ENCODE measurements around the gene IFI16. TPM values are rescaled to one million over a fixed set of nuclear protein-coding genes. Genes with fewer than 3 reads are reported as not detected.

The IFI16 gene
- total RNA-seq, 1 experiment from 2014 or later = 2.9 TPM

- no peak overlapping the region for H4K91ac ChIP-seq (ENCODE audit: insufficient read length, low read depth, low read length)
- H3K79me1 ChIP-seq (ENCODE audit: insufficient read depth, low read depth, low read length, poor library complexity, severe bottlenecking) = no peaks in the 10 kb centered on the region
- H3K23me2 ChIP-seq (ENCODE audit: insufficient read length, low read depth, low read length, poor library complexity, severe bottlenecking) = peaks cover 7% of the 10 kb centered on the region
- no peak for TF ChIP-seq CTCF (conservative IDR thresholded peaks at IDR 0.05)
- no peak overlapping the region for H3K27ac ChIP-seq (ENCODE audit: insufficient read length, low read depth, low read length)
- H3K4me1 ChIP-seq (ENCODE audit: insufficient read depth, low read length) = no peaks in the 10 kb centered on the region; the same call in 1 of the 2 replicates
- no peak overlapping the region for H3K4ac ChIP-seq (ENCODE audit: low read depth, low read length)
- H3T11ph ChIP-seq (ENCODE audit: low read length) = no peak overlapping the region
- no peak overlapping the region for H2BK20ac ChIP-seq (ENCODE audit: low read depth, low read length, poor library complexity, severe bottlenecking)
- no peak overlapping the region for H4K8ac ChIP-seq (replicated peaks; ENCODE audit: insufficient read length, low read depth, low read length)
- H3K27ac Mint-ChIP-seq = no peak overlapping the region
- H3K18ac ChIP-seq (ENCODE audit: insufficient read length, low read depth, low read length) = no peak overlapping the region
- no CpG with 5 or more reads among the region's 5 CpGs for WGBS (ENCODE audit: extremely low coverage, insufficient read length, low lambda C conversion rate)
- H4K5ac ChIP-seq (ENCODE audit: insufficient read length, low read depth, low read length) = no peak overlapping the region
- no peak overlapping the region for H2AFZ ChIP-seq (ENCODE audit: low read length)
- H3K14ac ChIP-seq (ENCODE audit: insufficient read depth, low read length) = no peak overlapping the region
- H3K56ac ChIP-seq (ENCODE audit: insufficient read length, low read depth, low read length) = no peak overlapping the region
- H3K27me3 Mint-ChIP-seq (ENCODE audit: low read depth) = no peaks in the 10 kb centered on the region
- no peak overlapping the region for H2BK5ac ChIP-seq (ENCODE audit: insufficient read length, low read length)
- H3K27me3 ChIP-seq (ENCODE audit: insufficient read depth, low read length) = no peaks in the 10 kb centered on the region
- no peaks in the 10 kb centered on the region for H3K79me2 ChIP-seq (ENCODE audit: insufficient read depth, low read length)
- no peaks in the 10 kb centered on the region for H3K9me3 Mint-ChIP-seq
- no peaks in the 10 kb centered on the region for H4K20me1 ChIP-seq (ENCODE audit: control insufficient read depth, insufficient read depth, insufficient read length)
- H3K4me3 Mint-ChIP-seq = no peak overlapping the region
- no peak overlapping the region for H2BK15ac ChIP-seq (ENCODE audit: low read depth, low read length)
- H3K4me2 ChIP-seq (ENCODE audit: insufficient read depth, insufficient read length, low read length) = no peak overlapping the region
- no peak overlapping the region for H2AK5ac ChIP-seq (ENCODE audit: insufficient read length, low read length)
- no peaks in the 10 kb centered on the region for H3K9me3 ChIP-seq (ENCODE audit: control insufficient read depth, low read depth, low read length)
- no peak overlapping the region for H3K9ac ChIP-seq (ENCODE audit: extremely low read depth, insufficient read length, low read length)
- no peak overlapping the region for H2BK12ac ChIP-seq (ENCODE audit: insufficient read length, low read depth, low read length)
- no peaks in the 10 kb centered on the region for H3K36me3 Mint-ChIP-seq (ENCODE audit: insufficient read depth in 1 of 3, low read depth in 3 of 3)
- DNase-seq = no peak
- no peak overlapping the region for H3K23ac ChIP-seq (ENCODE audit: insufficient read length, low read depth, low read length)
- peaks cover 16 to 17% of the 10 kb centered on the region in 2 experiments for H3K4me1 Mint-ChIP-seq
- no peak overlapping the region for H2BK120ac ChIP-seq (ENCODE audit: low read depth, low read length, poor library complexity, severe bottlenecking)
Observed at GRCh38 chr1:158996998-158997397, 12.7 kb upstream of the IFI16 start.
